EH (cell line): ENCODE data around the gene CAP1.
A peak's percentile ranks its signal among the peaks of the same experiment; 100 is the strongest.
"Not testable (repeated sequence)": the region's sequence is repeated elsewhere in the genome, so short reads cannot be mapped to it uniquely, and the experiment has no call there.

Source experiments
- DNase-seq: peaks from one replicate; pipeline ENCODE4 v3.0.0-alpha.2; 2015; ENCODE audit warnings: low read depth

CAP1 gene

DNA sequence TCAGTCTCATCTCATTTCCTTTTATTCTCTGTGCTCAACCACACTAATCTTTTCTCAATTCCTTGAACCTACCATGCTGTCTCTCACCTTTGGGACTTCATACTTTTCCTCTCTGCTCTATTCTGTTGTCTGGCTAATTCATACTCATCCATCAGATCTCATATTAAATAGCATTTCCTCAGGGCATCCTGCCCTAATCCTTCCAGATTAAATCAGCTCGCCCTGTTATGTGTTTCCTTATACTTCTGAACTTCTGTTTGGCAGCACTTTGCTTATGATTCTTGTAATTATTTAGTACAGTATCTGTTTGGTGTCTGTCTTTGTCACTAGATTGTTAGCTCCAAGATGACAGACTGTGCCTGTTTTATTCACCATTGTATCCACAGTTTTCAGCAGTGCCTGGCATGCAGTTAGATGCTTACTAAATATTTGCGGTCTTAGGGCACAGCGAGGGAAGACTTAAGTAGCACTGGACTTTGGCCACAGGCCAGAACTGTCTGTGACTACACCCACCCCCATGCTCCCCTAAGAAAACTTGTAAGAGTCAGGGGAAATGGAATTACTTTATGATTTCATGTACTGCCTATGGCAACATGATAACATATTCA is 9.9 kb upstream of the CAP1 start:
- peak; percentile 32 for DNase-seq

DNA sequence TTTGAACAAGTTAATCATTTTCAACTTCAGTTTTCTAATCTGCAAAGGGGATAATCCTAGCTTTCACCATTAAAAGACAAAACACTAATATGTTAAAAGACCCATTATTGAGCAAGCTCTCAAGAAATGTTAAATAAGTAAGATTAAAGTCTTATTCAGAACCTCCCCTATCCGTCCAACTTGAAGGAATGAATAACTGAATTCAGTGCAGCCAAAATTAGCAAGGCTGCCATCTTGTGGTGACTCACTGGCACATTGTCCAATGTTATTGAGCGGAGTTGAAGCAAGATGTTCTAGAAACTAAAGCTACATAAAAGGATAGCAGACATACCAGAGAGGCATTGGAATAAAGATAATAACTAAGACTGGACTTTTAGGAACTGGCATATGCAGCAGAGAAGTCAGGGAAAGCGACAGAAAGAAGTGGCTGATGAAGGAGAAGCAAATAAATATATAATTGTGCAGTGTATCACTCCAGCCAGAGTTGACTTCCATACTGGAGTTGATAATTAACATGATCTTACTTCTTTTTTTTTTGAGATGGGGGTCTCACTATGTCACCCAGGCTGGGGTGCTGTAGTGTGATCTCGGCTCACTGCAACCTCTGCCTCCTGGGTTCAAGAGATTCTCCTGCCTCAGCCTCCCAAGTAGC is 8.2 kb upstream of the CAP1 start:
- peak; percentile 71 for DNase-seq

DNA sequence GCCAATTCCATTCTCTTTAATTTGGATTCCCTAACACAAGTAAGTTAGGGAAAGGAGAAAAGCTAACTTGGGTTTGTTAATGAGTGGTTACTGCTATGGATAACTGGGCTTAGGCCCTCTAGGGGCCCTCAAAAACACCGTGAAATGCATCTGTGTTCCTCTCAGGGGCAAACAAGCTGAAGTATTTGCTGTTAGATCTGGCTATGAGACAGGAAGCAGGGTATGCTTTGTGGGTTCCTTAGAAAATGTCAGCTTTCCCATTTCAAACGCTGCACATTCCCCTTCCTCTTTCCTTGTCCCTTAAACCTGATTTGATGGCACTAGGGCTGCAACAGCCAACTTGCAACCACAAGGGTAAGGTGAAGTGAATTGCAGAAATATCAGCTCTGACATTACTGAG is 5.7 kb upstream of the CAP1 start:
- DNase-seq: no peak

DNA sequence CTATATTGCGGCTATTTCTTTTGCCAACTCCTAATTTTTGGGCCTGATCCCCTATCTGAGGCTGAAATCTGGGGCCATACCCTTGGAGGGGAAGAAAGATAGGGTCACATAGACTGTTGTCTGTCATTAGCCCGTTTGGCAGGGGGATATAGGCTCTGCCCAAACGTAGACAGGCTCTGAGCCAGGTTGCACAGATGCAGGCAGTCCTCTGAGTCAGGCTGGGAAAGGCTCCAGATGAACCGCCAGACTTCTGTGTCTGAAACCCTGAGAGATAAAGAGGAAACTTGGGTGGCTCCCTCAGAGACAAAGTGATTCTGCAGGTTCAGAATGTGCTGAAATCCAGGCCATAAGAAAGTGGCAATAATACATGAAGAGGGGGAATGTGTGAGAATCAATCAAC is 4.0 kb upstream of the CAP1 start:
- peak; percentile 83 for DNase-seq

DNA sequence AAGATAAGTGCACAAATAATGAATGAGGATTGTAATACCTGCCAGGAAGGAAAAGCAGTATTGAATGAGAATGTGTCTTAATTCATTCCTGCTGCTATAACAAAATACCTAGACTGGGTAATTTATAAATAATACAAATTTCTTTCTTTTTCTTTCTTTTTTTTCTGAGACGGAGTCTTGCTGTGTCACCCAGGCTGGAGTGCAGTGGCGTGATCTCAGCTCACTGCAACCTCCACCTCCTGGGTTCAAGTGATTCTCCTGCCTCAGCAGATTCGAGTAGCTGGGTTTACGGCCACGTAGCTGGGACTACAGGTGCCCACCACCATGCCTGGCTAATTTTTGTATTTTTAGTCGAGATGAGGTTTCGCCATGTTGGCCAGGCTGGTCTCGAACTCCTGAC is 3.3 kb upstream of the CAP1 start:
- not testable (repeated sequence) for DNase-seq

DNA sequence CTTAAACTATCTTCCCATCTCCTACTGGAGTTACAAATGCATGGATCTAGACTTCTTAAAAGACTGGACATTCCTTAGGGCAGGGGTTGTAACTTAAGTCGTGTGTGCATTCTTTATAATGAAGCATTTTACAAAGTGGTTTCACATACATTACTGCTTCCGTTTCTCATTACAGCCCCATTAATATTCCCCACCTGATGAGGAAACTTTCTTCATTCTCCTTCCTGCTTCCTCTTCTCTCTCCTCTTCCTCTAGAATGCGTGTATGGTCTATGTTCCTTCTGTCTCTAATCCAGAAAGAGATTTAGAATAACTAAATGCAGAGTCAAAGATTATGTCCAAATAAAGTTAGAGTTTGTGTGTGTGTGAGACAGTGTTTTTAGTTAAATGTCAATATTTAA is 1.8 kb upstream of the CAP1 start:
- DNase-seq: no peak

DNA sequence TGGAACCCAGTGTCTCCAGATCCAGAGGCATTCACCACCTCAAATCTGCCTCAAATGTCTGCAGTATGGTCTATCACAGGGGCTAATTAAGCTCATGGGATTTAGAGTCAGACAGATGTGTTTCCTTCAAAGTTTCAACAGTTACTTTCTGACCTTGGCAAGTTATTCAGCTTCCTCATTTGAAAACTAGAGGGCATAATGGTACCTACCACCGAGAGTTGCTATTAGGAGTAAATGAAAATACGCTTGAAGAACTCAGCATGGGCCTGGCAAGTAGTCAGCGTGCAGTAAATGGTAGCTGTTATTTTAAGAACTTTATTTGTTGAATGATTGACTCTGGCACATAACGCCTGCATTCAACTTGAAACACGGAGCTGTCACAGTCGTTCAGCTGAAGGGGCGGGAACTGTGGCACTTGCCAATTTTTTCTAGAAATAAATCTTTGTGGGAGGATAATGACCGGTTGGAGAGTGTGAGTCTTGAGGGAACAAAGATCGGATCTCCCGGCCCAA is 1.2 kb upstream of the CAP1 start:
- peak; percentile 83 for DNase-seq

DNA sequence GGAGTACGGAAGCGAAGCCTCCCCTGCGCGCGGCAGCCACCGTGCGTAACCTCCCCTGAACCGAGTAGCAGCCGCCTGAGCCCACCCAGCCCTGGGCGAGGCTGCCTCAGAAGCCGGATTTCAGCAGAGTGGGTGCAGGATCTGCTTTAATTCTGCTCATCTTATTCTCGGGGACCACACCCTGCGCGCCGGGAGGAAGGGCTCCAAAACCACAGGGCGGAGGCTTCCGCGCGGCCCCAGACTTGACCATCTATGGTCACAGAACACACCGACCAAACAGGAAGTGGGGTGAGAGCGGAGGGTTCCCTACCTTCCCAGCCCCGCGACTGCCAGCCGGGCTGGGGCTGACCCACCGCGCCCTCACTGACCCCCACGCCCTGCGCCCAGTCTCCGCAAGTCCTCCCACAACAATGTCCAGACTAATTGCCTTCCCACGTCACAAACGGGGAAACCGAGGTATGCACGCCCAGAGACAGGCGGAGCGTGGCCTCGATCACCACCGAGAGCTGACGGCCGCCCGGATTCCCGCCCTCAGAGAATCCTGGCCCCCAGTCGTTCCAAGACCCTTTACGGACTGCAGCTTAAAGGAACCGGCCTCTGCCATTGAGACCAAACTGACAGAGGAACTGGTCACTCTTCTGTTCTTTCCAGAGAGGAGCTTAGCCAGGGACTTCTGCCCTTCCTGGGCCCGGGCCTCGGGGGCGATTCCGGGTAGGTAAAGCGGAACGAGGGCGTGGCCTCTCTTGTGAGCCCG is 595 bp upstream of the CAP1 start:
- peak; percentile 95 for DNase-seq

DNA sequence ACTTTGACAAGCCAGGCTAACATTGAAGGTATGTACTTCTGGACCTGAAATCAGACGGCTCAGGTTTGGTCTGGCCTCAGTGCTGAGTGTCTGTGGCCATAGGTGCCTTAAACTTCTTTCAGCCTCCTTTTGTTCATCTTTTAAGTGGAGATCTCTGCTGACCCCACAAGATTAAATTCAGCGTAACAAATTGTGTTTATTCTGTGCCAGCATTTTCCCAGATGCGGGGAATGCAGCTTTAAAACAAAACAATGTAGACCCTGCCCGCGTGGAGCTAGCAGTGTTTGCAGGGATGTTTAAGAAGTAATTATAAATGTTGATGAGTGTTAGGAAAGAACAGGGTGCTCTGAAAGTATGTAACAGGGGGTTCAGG is 923 bp downstream of the CAP1 start:
- no peak for DNase-seq

DNA sequence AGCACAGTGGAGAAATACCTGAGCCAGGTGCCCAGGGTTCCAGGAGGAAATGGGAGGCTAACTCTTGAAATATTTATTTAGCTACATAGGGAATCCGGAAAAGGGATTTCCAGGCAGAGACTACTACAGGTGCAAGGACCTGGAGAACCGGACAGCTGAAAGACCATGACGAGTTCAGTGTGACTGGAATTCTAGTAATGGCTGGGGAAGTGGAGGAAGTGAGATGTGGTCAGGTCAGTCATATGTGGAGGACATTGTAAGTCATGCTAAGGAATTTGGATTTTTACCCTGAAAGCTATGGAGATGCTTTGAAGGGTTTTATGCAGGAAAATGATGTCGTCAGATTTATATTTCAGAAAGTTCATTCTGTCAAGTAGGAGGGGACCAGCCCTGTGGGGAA is 1.8 kb downstream of the CAP1 start:
- peak; percentile 71 for DNase-seq

DNA sequence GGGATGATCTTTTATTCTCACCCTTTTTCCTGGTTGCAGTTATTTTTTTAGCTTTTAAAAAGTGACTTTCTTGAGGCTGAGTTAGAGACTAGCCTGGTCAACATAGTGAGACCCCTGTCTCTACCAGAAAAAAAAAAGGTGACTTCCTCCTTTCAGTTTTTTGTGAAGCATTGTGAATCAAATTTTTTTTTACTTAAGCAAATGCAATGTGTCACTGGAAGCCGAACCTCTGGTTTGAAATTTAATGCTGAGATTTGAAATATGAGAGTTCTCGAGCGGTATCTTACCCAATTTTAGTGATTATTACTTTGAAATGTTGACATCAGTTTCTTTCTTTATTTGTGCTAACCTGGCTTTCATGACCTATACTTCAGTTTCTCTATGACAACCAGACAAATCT is 3.6 kb downstream of the CAP1 start:
- no peak for DNase-seq

DNA sequence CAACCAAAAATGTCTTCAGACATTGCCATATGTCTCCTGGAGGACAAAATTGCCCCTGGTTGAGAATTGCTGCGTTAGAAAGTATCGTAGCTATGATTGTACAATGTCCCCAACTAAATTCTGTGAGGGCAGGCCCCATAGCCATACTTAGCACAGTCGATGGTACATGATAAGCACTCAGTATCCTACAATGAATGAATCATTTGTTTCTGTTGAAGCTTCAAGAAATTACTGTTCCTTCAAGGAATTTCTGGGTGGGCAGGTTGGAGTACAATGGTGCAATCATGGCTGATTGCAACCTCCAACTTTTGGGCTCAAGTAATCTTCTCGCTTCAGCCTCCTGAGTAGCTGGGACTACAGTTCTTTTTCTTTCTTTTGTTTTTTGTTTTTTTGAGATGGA is 4.7 kb downstream of the CAP1 start:
- DNase-seq: peak; percentile 20

DNA sequence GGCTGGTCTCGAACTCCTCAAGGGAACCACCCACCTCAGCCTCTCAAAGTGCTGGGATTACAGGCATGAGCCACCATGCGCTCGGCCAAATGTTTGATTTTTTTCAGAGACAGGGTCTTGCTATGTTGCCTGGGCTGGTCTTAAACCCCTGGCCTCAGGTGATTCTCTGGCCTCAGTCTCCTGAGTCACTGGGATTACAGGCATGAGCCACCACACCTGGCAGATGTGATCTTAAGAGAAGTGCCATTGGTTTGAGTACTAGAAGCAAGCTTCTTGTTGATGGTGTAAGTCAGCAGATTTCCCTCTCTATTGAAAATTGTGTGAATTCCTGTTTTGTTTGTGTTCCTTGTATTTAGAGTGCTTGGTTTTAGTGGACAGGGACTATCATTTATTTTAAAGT is 5.2 kb downstream of the CAP1 start:
- DNase-seq: no peak

DNA sequence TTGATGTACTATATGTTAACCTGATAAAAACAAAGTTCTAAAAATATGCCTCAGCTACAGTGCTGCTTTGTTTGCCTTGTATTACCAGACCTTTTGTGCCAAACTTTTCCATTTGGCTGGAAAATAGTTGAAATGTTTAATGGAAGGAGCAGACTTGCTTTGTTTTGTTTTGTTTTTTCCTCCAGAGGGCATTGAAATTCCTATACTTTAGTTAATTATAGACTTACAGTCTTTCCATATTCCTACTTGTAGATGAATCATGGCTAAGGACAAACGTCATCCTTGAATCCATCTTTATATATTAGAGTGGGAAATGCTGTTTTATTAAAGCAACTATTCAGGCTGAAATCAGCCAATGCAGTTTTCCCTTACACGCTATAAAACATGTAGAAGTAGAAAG is 6.7 kb downstream of the CAP1 start:
- peak; percentile 39 for DNase-seq

DNA sequence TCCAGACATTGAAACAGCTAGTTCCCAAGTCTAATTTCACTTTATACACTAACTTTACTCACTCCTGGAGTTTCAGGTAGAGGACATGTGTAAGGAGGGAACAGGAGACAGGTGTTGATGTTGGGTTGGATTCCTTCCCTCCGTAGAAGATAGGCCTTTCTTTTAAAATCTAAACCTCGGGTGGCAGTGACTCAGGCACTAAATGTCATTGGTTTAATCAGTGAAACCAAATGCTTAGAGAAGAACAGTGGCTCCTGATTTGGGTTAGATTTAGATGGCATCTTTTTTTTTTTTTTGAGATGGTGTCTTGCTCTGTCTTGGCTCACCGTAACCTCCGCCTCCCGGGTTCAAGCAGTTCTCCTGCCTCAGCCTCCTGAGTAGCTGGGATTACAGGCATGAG is 7.2 kb downstream of the CAP1 start:
- DNase-seq: no peak

DNA sequence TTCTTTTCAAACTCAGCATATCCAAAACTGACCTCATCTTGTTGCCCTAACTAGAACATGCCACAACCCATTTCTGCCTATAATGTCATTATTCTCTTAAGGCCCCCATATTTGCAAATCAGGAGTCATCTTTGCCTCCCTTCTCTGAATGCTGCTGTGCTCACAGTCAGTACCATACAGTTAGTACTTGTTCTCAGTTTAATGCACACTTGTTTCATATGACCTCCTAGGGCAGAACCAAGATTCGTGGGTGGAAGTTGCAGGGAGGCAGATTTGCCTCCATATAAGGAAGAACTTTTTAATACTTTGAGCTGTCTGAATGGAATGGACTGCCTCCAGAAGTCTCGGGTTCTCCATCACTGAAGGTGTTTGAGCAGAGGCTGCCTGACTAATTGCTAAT is 9.2 kb downstream of the CAP1 start:
- DNase-seq: peak; percentile 74

DNA sequence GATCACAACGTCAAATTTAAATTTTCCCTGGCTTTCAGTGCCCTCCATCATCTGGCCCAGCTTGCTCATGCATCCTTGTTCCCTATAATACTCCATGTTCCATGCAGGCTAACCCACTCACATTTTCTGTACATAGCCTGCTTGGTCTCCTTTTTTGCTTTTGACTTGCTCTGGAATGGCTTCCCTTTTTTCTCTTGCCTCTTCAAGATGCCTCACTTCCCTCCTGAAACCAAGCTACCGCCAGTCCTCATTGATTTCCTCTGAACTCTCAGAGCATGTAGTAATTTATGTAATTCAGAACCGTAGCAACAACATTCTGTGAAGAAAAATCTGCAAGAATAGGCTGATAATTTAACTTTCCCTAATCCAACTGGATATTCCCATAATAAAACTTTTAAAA is 10.3 kb downstream of the CAP1 start:
- no peak for DNase-seq

DNA sequence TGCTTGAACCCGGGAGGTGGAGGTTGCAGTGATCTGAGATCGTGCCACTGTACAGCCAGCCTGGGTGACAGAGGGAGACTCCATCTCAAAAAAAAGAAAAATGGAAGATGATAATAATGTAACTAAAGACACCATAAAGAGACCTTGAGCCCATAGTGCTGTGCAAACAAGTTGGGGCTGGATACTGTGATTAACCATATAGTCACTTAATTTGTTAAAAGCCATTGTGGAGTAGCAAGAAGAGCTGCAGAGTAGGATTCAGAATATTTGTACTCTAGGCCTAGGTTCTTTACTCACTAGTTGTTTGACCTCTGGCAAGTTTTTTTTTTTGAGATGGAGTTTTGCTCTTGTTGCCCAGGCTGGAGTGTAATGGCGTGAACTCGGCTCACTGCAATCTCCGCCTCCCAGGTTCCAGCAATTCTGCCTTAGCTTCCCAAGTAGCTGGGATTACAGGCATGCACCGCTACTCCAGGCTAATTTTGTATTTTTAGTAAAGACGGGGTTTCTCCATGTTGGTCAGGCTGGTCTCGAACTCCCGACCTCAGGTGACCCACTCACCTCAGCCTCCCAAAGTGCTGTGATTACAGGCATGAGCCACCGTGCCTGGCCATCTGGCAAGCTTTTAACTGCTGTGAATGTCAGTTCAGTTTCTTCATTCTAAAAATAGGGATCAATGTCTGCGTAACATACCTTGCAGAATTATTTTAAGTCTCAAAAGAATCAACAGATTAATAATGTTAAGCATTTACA is 12.8 kb downstream of the CAP1 start:
- DNase-seq: no peak

DNA sequence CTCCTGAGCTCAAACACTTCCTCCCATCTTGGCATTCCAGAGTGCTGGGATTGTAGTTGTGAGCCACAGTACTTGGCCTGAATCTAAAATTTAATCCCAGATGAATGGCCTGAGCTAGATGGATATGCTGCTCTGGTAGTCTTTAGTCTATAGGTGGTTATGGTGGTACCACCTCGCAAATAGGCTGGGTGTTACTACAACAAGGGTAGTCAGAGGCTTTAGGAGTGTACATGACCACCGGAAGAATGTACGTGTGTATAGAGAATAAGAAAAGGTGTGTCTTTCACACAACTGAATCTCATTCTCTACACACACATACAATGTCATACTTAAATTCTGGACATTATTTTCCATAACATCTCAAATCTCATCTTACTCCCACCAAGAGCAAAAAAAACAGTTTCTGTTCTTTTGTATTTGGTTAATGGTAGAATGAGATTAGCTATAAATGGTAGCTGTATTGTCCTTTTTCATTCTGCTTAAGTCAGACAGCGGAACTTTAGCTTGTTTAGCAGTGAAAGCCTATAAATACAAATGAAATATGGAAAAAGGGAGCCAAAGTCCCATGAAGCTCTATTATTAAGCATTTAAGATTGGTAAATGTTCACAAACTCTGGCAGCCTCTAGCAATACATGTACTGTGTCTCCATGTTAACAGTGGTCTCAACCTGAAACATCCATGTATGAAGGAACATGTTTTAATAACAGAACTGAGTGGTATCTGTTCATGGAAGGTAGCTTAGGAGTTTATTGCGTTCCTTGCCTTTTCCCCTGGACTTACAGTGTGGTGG is 16.2 kb downstream of the CAP1 start:
- DNase-seq: no peak

DNA sequence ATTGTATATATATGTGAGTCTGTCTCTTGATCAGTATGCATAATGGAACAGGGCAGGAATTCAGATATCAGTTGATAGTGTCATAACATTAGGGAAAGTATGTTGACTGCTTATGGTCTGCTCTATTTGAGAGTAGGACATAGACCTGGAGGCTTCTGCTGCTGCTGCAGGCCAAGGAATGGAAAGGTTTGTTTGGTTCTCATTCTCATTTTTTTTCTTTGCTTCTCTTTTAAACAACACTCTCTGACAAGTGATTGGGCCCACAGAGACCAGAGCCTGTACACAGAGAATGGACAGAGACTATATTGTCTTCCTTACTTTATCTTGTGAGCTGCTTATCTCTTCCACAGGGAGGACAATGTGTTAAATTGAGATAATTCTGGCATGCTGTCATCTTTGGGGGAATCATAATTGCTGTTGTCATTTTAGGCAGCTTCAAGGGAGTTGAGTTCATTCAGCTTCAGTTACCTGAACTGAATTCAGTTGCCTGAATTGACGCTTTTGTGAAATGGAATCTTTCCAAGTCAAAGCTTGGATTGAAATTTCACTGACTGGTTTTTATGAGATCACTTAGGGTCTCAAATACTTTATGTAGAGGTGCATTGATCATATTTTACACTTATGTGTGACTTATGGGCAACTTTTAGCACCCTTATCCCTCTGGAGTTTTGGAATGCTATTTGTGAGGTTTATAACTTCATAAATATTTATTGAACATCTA is 16.9 kb downstream of the CAP1 start:
- no peak for DNase-seq

DNA sequence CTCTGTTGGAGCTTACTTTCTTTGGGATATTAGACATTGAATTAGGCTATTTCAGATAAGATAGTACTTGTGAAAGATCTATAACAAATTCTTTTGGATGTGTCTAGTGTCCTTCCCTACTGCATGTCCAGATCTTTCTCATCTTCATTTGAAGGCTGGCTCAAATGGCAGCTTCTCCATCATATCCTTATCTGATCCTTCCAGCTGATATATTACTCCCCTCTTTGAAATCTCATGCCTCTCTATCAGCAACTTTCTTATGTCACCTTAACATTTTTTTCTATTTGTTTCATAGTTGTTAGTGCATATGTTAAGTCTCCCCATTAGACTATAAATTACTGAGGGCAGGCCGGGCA is 17.5 kb downstream of the CAP1 start:
- no peak for DNase-seq
